Heart right ventricle (tissue), 16 donors: Measurements from ENCODE around the gene SIGLEC9. TPM values are rescaled to one million over a fixed set of nuclear protein-coding genes. Genes with fewer than 3 reads are reported as not detected.

Source experiments
- ATAC-seq, 8 donors: fragments of 200-7000 bp; cut with Tn5 transposase; one replicate each; pipeline ENCODE4 v1.9.1; 2020; ENCODE audit warnings: mild to moderate bottlenecking in 8 of 8, moderate library complexity in 8 of 8, moderate number of reproducible peaks in 1 of 8
- DNase-seq, 2 donors: peaks; one replicate each; pipeline ENCODE4 v3.0.0-alpha.2; 2020
- H3K27ac ChIP-seq, 10 donors: fragments of 200-600 bp; sonication (generic) in 2 of 10; one replicate each; pipeline versions ENCODE4 v1.5.0 to v1.8.0; 2020 to 2022; ENCODE audit warnings: mild to moderate bottlenecking in 3 of 10
- H3K27me3 ChIP-seq, 7 donors: fragments of 200-600 bp; one replicate each; pipeline ENCODE4 v1.8.0; 2021 to 2022; ENCODE audit warnings: mild to moderate bottlenecking in 2 of 7
- H3K36me3 ChIP-seq, 9 donors: fragments of 200-600 bp; sonication (generic) in 1 of 9; one replicate each; pipeline versions ENCODE4 v1.5.0 to v1.8.0; 2020 to 2022; ENCODE audit warnings: mild to moderate bottlenecking in 2 of 9
- H3K4me1 ChIP-seq, 9 donors: fragments of 200-600 bp; sonication (generic) in 1 of 9; one replicate each; pipeline versions ENCODE4 v1.5.0 to v1.8.0; 2020 to 2022; ENCODE audit warnings: mild to moderate bottlenecking in 4 of 9
- H3K4me3 ChIP-seq, 10 donors: fragments of 200-600 bp; sonication (generic) in 2 of 10; one replicate each; pipeline versions ENCODE4 v1.5.0 to v1.8.0; 2020 to 2022; ENCODE audit warnings: mild to moderate bottlenecking in 7 of 10, moderate library complexity in 2 of 10
- H3K9me3 ChIP-seq, 11 donors: fragments of 200-600 bp in 10 of 11; sonication (generic) in 2 of 11; one replicate each; pipeline versions ENCODE4 v1.5.0 to v1.8.0; 2013 to 2022; ENCODE audit warnings: mild to moderate bottlenecking in 2 of 11, control low read depth in 1 of 11, moderate library complexity in 1 of 11
- WGBS, 2 donors: extraction: QIAGEN DNeasy Blood & Tissue Kit; methylation state at CpG; one replicate each; pipeline ENCODE4 v1.1.7; 2013; ENCODE audit warnings: inconsistent platforms in 1 of 2; 5-methylcytosine and 5-hydroxymethylcytosine counted together
- intact Hi-C, 10 donors: fragments of 100-400 bp; cut with DNase I; formaldehyde crosslinking; loops; one replicate each; pipeline versions ENCODE4 v1.11.1 to v1.14.2; 2022
- polyA plus RNA-seq, 2 donors: library from polyadenylated mRNA; stranded (reverse); fragments of 200-250 nt; gene quantifications; one replicate each; pipeline ENCODE4 v1.2.3, GENCODE V29; 2013
- total RNA-seq, 10 donors: library from RNA; stranded (reverse); fragmentation: NEBNext Ultra II Directional in 3 of 10; extraction: Animal tissue kit (Norgen Biotek cat#: 25700) in 3 of 10; gene quantifications; one replicate each; pipeline versions ENCODE4 v1.2.1 to v1.2.4, GENCODE V29; 2021 to 2023
- TF ChIP-seq, protein P1 (sequence below), 9 donors: fragments of 200-600 bp; sonication (generic) in 2 of 9; IDR thresholded peaks; one replicate each; pipeline versions ENCODE4 v1.5.0 to v1.8.0; 2021 to 2022; ENCODE audit warnings: antibody characterized with exemption in 9 of 9, mild to moderate bottlenecking in 5 of 9, moderate library complexity in 1 of 9
- donor health status: Arrhythmogenic right ventricular cardiomyopathy.
- donor health status: ischemic (EF 13 %, LVEDD 7.1; RV severe dilation, severe dysfunction).
- donor health status: healthy with polysubstance abuse.
- donor health status: DM: no; HTN: yes; CAD: no.
- donor health status: DM: no; HTN: no; CAD: no.
- donor health status: ischemic (EF 25% LVEDD 6.9; RV normal size, moderate dysfunction).
- donor health status: ischemic (EF 25% LVEDD 5.7; RV mildly dilated, moderate dysfunction).
- donor health status: healthy.
- donor health status: DM: yes; HTN: yes; CAD: no.
- donor health status: Ischemic cardiomyopathy.
- donor health status: ischemic (EF 35%, LVEDD 5.7; RV mildly dilated, moderate dysfunction).
- donor health status: nonischemic (EF 11% LVEDD 7.7; RV severe dilation, severe dysfunction).
- donor health status: DM: yes; HTN: yes; CAD: no.
- donor health status: PGD.
- donor health status: ischemic (EF 29% LVEDD 5.4; RV normal size, mild dysfunction).
- donor health status: nonischemic (EF 23%, LVEDD 6.1; RV moderate dilation, normal function).

SIGLEC9 gene
- total and polyA plus RNA-seq, 12 donors, result 0.41 to 7.0 (median 1.1) TPM; not detected in 1

DNA sequence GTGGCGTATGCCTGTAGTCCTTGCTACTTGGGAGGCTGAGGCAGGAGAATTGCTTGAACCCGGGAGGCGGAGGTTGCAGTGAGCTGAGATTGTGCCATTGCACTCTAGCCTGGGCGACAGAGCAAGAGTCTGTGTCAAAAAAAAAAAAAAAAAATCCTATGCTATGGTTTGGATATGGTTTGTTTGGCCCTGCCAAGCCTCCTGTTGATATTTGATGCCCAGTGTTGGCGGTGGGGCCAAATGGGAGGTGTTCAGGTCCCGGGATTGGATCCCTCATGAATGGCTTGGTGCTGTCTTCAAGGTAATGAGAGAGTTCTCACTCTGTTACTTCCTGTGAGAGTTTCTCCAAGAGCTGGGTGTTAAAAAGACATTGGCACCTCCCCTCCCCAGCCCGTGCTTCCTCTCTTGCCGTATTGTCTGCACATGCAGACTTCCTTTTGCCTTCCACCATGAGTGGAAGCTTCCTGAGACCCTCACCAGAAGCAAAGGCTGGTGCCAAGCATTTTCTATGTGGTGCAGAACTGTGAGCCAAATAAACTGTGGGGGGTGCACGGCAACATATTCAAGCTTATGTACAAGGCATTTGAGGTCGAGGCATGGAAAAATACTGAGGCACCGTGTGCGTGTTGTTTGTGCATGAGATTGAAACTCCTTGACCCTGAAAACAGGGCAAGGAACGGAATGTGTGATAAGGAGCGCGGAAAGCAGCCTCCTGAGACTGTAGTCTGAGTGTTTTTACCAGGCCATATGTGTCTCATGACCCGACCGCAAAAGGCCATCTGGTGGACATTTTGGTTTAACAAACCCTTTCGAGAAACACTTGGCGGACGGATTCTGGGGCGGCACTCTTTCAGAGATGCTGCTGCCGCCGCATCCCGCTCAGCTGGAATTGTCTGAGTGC, 7.3 kb downstream of the SIGLEC9 start:
- WGBS, 2 donors, result 33 to 46% methylated on average over 24 of the region's 24 CpGs
- TF ChIP-seq, protein P1, sequence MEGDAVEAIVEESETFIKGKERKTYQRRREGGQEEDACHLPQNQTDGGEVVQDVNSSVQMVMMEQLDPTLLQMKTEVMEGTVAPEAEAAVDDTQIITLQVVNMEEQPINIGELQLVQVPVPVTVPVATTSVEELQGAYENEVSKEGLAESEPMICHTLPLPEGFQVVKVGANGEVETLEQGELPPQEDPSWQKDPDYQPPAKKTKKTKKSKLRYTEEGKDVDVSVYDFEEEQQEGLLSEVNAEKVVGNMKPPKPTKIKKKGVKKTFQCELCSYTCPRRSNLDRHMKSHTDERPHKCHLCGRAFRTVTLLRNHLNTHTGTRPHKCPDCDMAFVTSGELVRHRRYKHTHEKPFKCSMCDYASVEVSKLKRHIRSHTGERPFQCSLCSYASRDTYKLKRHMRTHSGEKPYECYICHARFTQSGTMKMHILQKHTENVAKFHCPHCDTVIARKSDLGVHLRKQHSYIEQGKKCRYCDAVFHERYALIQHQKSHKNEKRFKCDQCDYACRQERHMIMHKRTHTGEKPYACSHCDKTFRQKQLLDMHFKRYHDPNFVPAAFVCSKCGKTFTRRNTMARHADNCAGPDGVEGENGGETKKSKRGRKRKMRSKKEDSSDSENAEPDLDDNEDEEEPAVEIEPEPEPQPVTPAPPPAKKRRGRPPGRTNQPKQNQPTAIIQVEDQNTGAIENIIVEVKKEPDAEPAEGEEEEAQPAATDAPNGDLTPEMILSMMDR (IDR thresholded peaks at IDR 0.05), result peak in 4 of 9 donors; percentile 15 to 30 (median 22)
- peaks cover 0 to 17% (median 0%) of the 10 kb centered on the region in 9 donors for H3K36me3 ChIP-seq
- peak; percentile 54 to 73 (median 66) for ATAC-seq
- peak; percentile 60 to 69 for DNase-seq
- H3K9me3 ChIP-seq, result peaks cover 0 to 11% (median 0%) of the 10 kb centered on the region in 11 donors
- H3K4me1 ChIP-seq, result peaks cover 0 to 89% (median 11%) of the 10 kb centered on the region in 9 donors
- intact Hi-C loops, result no loop called here
- H3K27me3 ChIP-seq, result peaks cover 0 to 12% (median 0%) of the 10 kb centered on the region in 7 donors
- peak overlapping the region in 2 of 10 donors; percentile 20 to 26 for H3K4me3 ChIP-seq
- peak overlapping the region in 7 of 10 donors; percentile 28 to 80 (median 38) for H3K27ac ChIP-seq

DNA sequence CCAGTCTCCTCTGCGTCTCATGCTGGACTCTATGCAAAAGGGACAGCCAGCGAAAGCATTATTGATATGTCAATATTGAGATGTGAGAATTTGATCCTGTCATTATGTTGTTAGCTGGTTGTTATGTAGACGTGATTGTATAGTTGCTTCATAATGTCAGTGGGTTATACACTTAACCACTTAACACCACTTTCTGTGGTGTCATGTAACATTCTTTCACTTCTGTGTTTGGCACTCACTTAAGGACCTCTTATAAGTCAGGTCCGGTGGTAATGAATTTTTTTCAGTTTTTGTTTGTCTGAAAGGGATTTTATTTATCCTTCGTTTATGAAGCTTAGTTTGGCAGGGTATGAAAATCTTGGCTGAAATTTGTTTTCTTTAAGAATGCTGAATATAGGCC, 10.3 kb downstream of the SIGLEC9 start:
- peaks cover 0 to 8% (median 0%) of the 10 kb centered on the region in 9 donors for H3K36me3 ChIP-seq
- ATAC-seq (no peak), DNase-seq (no peak)
- peaks cover 0 to 26% (median 4%) of the 10 kb centered on the region in 7 donors for H3K27me3 ChIP-seq
- H3K4me1 ChIP-seq, result peaks cover 0 to 89% (median 10%) of the 10 kb centered on the region in 9 donors
- peak overlapping the region in 1 of 10 donors; percentile 93 for H3K27ac ChIP-seq
- TF ChIP-seq, protein P1 (IDR thresholded peaks at IDR 0.05), result no peak
- no peak overlapping the region for H3K4me3 ChIP-seq
- intact Hi-C loops, result no loop called here
- peaks cover 0 to 11% (median 0%) of the 10 kb centered on the region in 11 donors for H3K9me3 ChIP-seq
- 77 to 78% methylated on average over 5 of the region's 5 CpGs for WGBS, 2 donors

DNA sequence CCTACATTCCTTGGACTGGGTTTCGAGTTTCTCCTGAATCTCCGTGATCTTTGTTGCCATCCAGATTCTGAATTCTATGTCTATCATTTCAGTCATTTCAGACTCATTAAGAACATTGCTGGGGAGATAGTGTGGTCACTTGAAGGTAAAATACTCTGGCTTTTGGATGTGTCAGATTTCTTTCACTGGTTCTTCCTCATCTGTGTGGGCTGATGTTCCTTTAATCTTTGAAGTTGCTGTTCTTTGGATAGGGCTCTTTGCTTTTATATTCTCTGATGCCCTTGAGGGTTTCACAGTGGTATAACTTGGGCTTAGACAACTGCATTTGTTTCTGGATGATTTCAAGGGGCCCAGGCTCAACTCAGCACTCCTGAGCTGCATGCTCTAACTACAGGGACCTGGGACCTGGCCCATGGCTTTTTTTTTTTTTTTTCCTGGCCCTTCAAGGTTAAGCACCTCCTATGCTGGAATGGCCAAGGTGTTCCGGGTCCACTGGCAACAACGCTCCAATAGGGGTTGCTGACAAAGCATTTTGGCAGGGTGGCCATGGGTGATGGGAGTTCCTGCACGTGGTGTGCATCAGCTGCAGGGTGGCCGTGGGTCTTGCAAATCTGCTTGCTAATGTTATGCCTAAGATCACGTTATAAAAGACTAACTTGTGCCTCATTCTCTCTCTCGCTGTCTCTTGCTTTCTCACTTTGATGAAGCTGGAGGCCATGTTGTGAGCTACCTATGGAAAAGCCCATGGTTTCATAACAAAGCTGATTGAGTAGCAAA, 11.5 kb downstream of the SIGLEC9 start:
- H3K9me3 ChIP-seq, result peaks cover 0 to 11% (median 0%) of the 10 kb centered on the region in 11 donors
- intact Hi-C loops, result no loop called here
- ATAC-seq, result no peak
- no peaks in the 10 kb centered on the region for H3K36me3 ChIP-seq
- H3K27me3 ChIP-seq, result peaks cover 0 to 25% (median 5%) of the 10 kb centered on the region in 7 donors
- no peak for DNase-seq
- peak overlapping the region in 3 of 10 donors; percentile 9 to 93 (median 56) for H3K27ac ChIP-seq
- TF ChIP-seq, protein P1 (IDR thresholded peaks at IDR 0.05), result no peak
- no peak overlapping the region for H3K4me3 ChIP-seq
- peaks cover 0 to 89% (median 10%) of the 10 kb centered on the region in 9 donors for H3K4me1 ChIP-seq
- WGBS, 2 donors, result 84 to 89% methylated on average over 8 of the region's 8 CpGs
